ENCODE measurements around the gene THSD4. TPM values are rescaled to one million over a fixed set of nuclear protein-coding genes. Genes with fewer than 3 reads are reported as not detected.

Gene THSD4
- total and polyA plus RNA-seq, 2 of the 8 experiments (the other 6 are each of a cell fraction or from before 2014, with no cell fraction given) = 2.5 to 6.2 TPM

DNA sequence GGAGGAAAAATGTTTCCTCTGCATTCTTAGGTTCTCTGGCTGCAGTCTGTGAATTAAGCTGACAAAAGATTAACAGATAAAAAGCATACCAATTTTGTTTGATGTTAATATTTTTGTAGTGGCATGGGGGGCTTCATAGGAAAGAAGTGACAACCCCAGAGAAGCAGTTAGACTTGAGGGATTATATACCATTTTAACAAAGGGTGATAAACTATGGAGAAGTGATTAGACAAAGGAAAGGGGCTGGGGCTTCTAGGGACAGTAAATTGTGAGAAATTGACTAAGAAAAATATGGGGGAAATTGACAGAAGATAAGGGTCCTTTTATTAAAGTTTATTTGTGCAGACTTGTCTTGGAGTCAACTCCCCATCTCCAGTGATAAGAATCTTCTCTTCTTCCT is 639.4 kb downstream of the THSD4 start (continued):
- TF ChIP-seq CHD7 (IDR thresholded peaks at IDR 0.05; ENCODE audit: insufficient replicate concordance, low read length) = no peak
- TF ChIP-seq TCF12 (IDR thresholded peaks at IDR 0.05; ENCODE audit: low read depth, low read length) = no peak
- no peak for TF ChIP-seq YY1 (IDR thresholded peaks at IDR 0.05; ENCODE audit: low read depth, low read length)
- TF ChIP-seq RFX5 (IDR thresholded peaks at IDR 0.05; ENCODE audit: borderline replicate concordance, low read depth, low read length) = no peak

All from H1 (cell line).